OCI-LY3 (cell line): ENCODE results near the gene GPATCH4.

Source experiments
- EZH2phosphoT487 ChIP-seq: fragments of 200-600 bp; shearing (Covaris generic); IDR thresholded peaks from 2 replicates; pipeline ENCODE4 v1.6.1; 2018; ENCODE audit warnings: antibody characterized with exemption, mixed run types, low read depth
- TF ChIP-seq, protein P1 (sequence below): fragments of 200-600, 300-600 bp; sonication (generic); IDR thresholded peaks from 2 replicates; pipeline ENCODE4 v1.5.1; 2014; ENCODE audit warnings: antibody characterized with exemption, low read length, low read depth

DNA sequence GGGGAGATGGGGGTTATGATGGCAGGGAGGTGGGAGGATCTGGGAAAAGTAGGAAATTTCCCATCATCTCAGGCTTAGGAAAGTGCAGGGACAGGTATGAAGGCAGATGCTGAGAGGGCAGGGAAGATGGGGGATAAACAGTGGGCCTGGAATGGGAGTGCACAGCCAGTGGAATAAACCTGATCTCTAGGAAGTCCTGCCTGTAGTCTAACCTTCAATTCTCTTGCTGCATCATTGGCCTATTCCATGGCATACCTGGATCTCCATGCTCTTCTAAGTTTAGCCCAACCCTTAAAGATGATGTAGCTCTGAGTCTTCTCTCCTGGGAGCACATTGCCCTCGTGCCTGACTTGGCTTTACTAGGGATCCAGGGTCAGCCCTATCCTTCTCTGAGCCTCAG lies 43.4 kb upstream of the GPATCH4 start:
- TF ChIP-seq, protein P1, sequence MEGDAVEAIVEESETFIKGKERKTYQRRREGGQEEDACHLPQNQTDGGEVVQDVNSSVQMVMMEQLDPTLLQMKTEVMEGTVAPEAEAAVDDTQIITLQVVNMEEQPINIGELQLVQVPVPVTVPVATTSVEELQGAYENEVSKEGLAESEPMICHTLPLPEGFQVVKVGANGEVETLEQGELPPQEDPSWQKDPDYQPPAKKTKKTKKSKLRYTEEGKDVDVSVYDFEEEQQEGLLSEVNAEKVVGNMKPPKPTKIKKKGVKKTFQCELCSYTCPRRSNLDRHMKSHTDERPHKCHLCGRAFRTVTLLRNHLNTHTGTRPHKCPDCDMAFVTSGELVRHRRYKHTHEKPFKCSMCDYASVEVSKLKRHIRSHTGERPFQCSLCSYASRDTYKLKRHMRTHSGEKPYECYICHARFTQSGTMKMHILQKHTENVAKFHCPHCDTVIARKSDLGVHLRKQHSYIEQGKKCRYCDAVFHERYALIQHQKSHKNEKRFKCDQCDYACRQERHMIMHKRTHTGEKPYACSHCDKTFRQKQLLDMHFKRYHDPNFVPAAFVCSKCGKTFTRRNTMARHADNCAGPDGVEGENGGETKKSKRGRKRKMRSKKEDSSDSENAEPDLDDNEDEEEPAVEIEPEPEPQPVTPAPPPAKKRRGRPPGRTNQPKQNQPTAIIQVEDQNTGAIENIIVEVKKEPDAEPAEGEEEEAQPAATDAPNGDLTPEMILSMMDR = no peak
- no peak for TF ChIP-seq EZH2phosphoT487
